ENCODE measurements around the gene DENND2A.

DNA sequence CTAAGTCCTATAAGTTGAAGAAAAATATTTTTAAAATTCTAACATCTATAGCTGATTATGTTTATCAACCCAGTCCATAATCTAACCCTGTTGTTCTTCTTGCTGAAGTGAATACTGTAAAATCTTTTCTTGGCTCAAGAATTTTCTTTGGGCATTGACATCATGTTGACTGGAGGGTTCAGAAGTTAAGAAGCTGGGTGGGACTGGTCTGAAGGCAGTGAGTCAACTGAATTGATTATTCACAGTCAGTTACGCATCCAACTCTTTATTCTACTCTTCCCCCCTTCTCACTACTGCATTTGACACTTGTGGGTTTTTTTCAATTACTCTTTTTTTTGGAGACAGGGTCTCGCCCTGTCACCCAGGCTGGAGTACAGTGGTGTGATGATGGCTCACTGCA, 31.0 kb downstream of the DENND2A start:
- TF ChIP-seq, protein P1, sequence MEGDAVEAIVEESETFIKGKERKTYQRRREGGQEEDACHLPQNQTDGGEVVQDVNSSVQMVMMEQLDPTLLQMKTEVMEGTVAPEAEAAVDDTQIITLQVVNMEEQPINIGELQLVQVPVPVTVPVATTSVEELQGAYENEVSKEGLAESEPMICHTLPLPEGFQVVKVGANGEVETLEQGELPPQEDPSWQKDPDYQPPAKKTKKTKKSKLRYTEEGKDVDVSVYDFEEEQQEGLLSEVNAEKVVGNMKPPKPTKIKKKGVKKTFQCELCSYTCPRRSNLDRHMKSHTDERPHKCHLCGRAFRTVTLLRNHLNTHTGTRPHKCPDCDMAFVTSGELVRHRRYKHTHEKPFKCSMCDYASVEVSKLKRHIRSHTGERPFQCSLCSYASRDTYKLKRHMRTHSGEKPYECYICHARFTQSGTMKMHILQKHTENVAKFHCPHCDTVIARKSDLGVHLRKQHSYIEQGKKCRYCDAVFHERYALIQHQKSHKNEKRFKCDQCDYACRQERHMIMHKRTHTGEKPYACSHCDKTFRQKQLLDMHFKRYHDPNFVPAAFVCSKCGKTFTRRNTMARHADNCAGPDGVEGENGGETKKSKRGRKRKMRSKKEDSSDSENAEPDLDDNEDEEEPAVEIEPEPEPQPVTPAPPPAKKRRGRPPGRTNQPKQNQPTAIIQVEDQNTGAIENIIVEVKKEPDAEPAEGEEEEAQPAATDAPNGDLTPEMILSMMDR (IDR thresholded peaks at IDR 0.05; ENCODE audit: low read depth, low read length, missing input control) = no peak
- TF ChIP-seq SP1 (IDR thresholded peaks at IDR 0.05) = no peak

All from liver (tissue), 3 donors.